ENCODE measurements around the gene MAP9. TPM values are rescaled to one million over a fixed set of nuclear protein-coding genes. Genes with fewer than 3 reads are reported as not detected.

Gene MAP9
- total RNA-seq, 2 donors from 2014 or later: 4.5 to 9.5 TPM

DNA sequence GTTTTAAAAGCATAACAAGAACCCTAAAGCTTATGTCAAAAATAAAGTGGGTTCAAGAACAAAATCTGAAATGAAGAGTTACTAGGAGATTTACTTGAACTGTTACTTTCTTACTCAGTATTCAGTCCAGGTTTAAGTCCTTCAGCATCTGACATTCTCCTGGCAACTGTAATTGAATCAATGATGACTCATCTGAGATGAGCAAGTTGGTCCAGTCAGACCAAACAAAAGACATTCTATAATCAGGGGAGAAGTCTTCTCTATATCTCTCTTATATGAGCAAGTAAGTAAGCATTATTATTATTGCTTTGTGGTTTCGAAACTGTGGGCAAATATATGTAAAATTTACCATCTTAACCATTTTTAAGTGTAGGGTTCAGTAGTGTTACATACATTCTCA is 34.6 kb downstream of the MAP9 start:
- Histone ChIP-seq H3K27ac (no peak overlapping the region), H3K27me3 (no peaks in the 10 kb centered on the region), H3K4me1 (no peaks in the 10 kb centered on the region), H3K36me3 (no peaks in the 10 kb centered on the region), H3K9me3 (no peaks in the 10 kb centered on the region), H3K4me3 (no peak overlapping the region)
- DNase-seq (ENCODE audit: low spot score): no peak
- TF ChIP-seq, protein P1, sequence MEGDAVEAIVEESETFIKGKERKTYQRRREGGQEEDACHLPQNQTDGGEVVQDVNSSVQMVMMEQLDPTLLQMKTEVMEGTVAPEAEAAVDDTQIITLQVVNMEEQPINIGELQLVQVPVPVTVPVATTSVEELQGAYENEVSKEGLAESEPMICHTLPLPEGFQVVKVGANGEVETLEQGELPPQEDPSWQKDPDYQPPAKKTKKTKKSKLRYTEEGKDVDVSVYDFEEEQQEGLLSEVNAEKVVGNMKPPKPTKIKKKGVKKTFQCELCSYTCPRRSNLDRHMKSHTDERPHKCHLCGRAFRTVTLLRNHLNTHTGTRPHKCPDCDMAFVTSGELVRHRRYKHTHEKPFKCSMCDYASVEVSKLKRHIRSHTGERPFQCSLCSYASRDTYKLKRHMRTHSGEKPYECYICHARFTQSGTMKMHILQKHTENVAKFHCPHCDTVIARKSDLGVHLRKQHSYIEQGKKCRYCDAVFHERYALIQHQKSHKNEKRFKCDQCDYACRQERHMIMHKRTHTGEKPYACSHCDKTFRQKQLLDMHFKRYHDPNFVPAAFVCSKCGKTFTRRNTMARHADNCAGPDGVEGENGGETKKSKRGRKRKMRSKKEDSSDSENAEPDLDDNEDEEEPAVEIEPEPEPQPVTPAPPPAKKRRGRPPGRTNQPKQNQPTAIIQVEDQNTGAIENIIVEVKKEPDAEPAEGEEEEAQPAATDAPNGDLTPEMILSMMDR (IDR thresholded peaks at IDR 0.05): no peak

DNA sequence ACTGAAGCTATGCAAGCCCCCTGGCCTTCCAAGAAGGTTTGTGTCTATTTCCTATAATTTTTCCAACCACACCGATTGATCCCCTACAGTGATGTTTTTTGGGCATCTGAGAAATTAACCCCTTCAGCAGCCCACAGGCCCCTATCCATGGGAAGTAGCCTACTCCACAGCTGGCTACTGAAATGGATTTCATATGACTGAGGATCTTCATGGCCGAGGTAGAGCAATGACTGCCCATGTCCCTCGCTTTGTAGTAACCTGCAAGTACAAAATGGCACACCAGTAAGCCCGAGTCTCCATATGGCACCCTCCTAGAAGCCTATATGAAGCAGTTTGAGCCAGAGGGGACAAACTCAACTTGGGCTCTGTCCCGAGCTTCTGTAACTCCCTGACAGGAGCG is 36.8 kb downstream of the MAP9 start:
- Histone ChIP-seq H3K27me3 (no peaks in the 10 kb centered on the region), H3K4me3 (no peak overlapping the region), H3K4me1 (no peaks in the 10 kb centered on the region), H3K27ac (no peak overlapping the region), H3K9me3 (no peaks in the 10 kb centered on the region), H3K36me3 (no peaks in the 10 kb centered on the region)
- no peak for DNase-seq (ENCODE audit: low spot score)
- TF ChIP-seq, protein P1 (IDR thresholded peaks at IDR 0.05): no peak

DNA sequence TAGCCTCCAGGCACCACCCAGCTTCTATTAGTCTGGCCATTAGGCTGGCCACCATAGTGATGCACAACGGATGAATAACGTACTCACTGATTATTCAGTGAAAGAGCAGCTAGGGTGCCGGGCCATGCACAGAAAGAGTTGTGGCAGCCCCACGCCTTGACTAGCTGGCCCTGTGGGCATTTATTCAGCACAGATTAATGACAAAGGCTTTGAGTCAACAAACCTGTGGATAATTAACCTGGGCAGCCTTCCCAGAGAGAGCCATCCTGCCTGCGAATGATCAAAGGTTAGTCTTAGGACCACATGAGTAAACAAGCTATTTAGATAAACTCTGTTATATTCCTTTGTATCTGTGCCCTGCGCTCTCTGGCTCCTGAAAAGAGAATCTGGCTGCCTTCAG is 37.2 kb downstream of the MAP9 start:
- Histone ChIP-seq H3K4me1 (no peaks in the 10 kb centered on the region), H3K9me3 (no peaks in the 10 kb centered on the region), H3K4me3 (no peak overlapping the region), H3K27ac (no peak overlapping the region), H3K27me3 (no peaks in the 10 kb centered on the region), H3K36me3 (no peaks in the 10 kb centered on the region)
- DNase-seq (ENCODE audit: low spot score): no peak
- TF ChIP-seq, protein P1 (IDR thresholded peaks at IDR 0.05): no peak

DNA sequence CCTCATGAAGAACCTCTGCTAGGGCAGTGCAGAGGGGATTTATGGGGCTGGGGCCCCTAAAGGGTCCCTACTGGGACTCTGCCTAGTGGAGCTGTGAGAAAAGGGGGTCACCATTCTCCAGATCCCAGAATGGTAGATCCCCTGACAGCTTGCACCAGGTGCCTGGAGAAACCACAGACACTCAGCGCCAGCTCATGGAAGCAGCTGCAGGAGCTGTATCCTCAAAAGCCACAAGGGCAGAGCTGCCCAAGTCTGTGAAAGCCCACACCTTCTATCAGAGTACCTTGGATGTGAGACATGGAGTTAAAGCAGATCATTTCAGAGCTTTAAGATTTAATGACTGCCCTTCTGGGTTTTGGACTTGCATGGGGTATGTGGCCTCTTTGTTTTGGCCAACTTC is 38.6 kb downstream of the MAP9 start:
- no peaks in the 10 kb centered on the region for H3K9me3 ChIP-seq
- DNase-seq (ENCODE audit: low spot score): no peak
- H3K27me3 ChIP-seq: no peaks in the 10 kb centered on the region
- TF ChIP-seq, protein P1 (IDR thresholded peaks at IDR 0.05): no peak
- no peak overlapping the region for H3K4me3 ChIP-seq
- no peaks in the 10 kb centered on the region for H3K36me3 ChIP-seq
- H3K27ac ChIP-seq: no peak overlapping the region
- no peaks in the 10 kb centered on the region for H3K4me1 ChIP-seq

DNA sequence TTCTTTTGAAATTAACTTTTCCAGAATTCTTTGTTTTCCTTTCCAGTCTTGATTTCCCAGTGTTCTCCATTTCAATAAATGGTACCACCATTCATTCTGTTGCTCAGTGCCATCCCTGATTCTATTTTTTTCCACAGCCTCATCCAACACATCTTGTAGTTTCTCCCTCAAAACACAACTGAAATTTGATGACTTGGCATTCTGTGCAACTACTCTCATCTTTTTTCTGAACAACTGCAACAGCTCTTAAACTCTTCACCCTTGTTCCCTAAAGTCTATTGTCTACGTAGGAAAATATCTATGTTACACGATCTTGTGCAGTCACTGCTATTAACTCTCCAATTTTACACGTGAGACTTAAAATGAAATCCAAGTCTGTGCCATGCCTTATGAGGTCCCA is 40.5 kb downstream of the MAP9 start:
- H3K9me3 ChIP-seq: no peaks in the 10 kb centered on the region
- H3K4me3 ChIP-seq: no peak overlapping the region
- H3K27ac ChIP-seq: no peak overlapping the region
- no peaks in the 10 kb centered on the region for H3K36me3 ChIP-seq
- TF ChIP-seq, protein P1 (IDR thresholded peaks at IDR 0.05): no peak
- H3K4me1 ChIP-seq: no peaks in the 10 kb centered on the region
- DNase-seq (ENCODE audit: low spot score): no peak
- no peaks in the 10 kb centered on the region for H3K27me3 ChIP-seq

DNA sequence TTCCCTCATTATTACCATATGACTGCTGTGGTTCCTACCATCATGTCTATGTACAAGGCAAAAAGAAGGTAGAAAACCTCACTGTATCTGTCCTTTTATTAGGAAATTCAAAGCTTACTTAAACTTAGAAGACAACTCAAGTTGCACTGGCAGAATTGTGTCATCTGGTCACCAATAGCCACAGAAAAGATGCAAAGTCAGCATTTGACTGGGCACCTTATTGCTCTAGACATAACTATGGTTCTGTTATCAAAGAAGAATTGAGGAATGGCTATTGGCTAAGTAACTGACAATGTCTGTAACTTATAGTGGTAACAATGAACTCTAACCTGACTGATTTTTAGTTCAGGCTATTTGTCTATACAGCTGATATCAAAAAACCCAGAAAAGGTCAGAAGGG is 45.3 kb downstream of the MAP9 start:
- Histone ChIP-seq H3K4me3 (no peak overlapping the region), H3K4me1 (no peaks in the 10 kb centered on the region), H3K27me3 (no peaks in the 10 kb centered on the region), H3K36me3 (no peaks in the 10 kb centered on the region), H3K27ac (no peak overlapping the region), H3K9me3 (no peaks in the 10 kb centered on the region)
- TF ChIP-seq, protein P1 (IDR thresholded peaks at IDR 0.05): no peak
- DNase-seq (ENCODE audit: low spot score): no peak
